OCI-LY7 (cell line): Measurements from ENCODE around the gene KAT2B. TPM values are rescaled to one million over a fixed set of nuclear protein-coding genes. Genes with fewer than 3 reads are reported as not detected.

ENCODE experiments used
- BruUV-seq: library from RNA; stranded (reverse); fragments of 400-500 nt; replicated peaks from 2 replicates; lab custom pipeline; 2021; lab: Mats Ljungman, UMichigan
- CTCF ChIA-PET: fragments of 300-600 bp; sonication (Branson Sonifier 250); formaldehyde crosslinking; loops from one replicate; lab custom pipeline; 2022; ENCODE audit warnings: antibody characterized with exemption; ENCODE audit not compliant: unreplicated experiment; lab: Charles Lee
- POLR2A ChIA-PET: fragments of 300-600 bp; sonication (Branson Sonifier 250); formaldehyde crosslinking; loops from one replicate; lab custom pipeline; 2022; ENCODE audit warnings: antibody characterized with exemption; lab: Charles Lee
- DNase-seq: peaks from one replicate; pipeline ENCODE4 v3.0.0-alpha.2; 2015; ENCODE audit warnings: low spot score
- H2AFZ ChIP-seq: fragments of 200-600 bp; sonication (generic), shearing (Covaris generic); 2 replicates; pipeline ENCODE4 v1.6.1; 2014; ENCODE audit warnings: mild to moderate bottlenecking, antibody characterized with exemption, low read length, moderate library complexity
- H3K27ac ChIP-seq: fragments of 200-600 bp; sonication (generic); 2 replicates; pipeline ENCODE4 v1.5.1; 2014; ENCODE audit warnings: mixed run types, low read depth, mild to moderate bottlenecking, moderate library complexity, low read length, inconsistent platforms; ENCODE audit not compliant: poor library complexity, severe bottlenecking
- H3K36me3 ChIP-seq: fragments of 200-600 bp; sonication (generic); 2 replicates; pipeline ENCODE4 v1.6.1; 2014; ENCODE audit warnings: mild to moderate bottlenecking, antibody characterized with exemption, low read length, moderate library complexity, mixed read lengths; ENCODE audit not compliant: insufficient read depth
- H3K4me1 ChIP-seq: fragments of 200-600 bp; sonication (generic); 2 replicates; pipeline ENCODE4 v1.5.1; 2014; ENCODE audit warnings: mild to moderate bottlenecking, low read length; ENCODE audit not compliant: insufficient read depth, poor library complexity, severe bottlenecking
- H3K4me2 ChIP-seq: fragments of 200-600 bp; sonication (generic); 2 replicates; pipeline ENCODE4 v1.6.1; 2014; ENCODE audit warnings: mild to moderate bottlenecking, low read length
- H3K4me3 ChIP-seq: fragments of 200-600 bp; sonication (generic); 2 replicates; pipeline ENCODE4 v1.5.1; 2014; ENCODE audit warnings: mild to moderate bottlenecking, low read depth, low read length; ENCODE audit not compliant: poor library complexity, severe bottlenecking
- H3K79me2 ChIP-seq: fragments of 200-600 bp; sonication (generic); 2 replicates; pipeline ENCODE4 v1.6.1; 2016; ENCODE audit warnings: low read depth, mild to moderate bottlenecking, low read length, moderate library complexity, mixed read lengths; ENCODE audit not compliant: insufficient read depth
- H3K9me2 ChIP-seq: fragments of 200-600 bp; sonication (generic); 2 replicates; pipeline ENCODE4 v1.6.1; 2016; ENCODE audit warnings: mild to moderate bottlenecking, low read length, mixed read lengths; ENCODE audit not compliant: insufficient read depth
- H3K9me3 ChIP-seq: fragments of 200-600 bp; sonication (generic); 2 replicates; pipeline ENCODE4 v1.6.1; 2014; ENCODE audit warnings: mild to moderate bottlenecking, mixed run types, low read length, mixed read lengths
- H4K20me1 ChIP-seq: fragments of 200-600 bp; sonication (generic); 2 replicates; pipeline ENCODE4 v1.6.1; 2014; ENCODE audit warnings: mild to moderate bottlenecking, antibody characterized with exemption, low read length, moderate library complexity, mixed read lengths; ENCODE audit not compliant: insufficient read depth
- CTCF ChIP-seq: fragments of 200-600 bp; sonication (generic); conservative IDR thresholded peaks from 2 replicates; pipeline ENCODE4 v1.5.1; 2014; ENCODE audit warnings: mild to moderate bottlenecking, antibody characterized with exemption, low read length, moderate library complexity, mixed read lengths
- EZH2phosphoT487 ChIP-seq: fragments of 200-600 bp; sonication (generic); IDR thresholded peaks from 2 replicates; pipeline ENCODE4 v1.6.1; 2018; ENCODE audit warnings: low read depth, borderline replicate concordance, mild to moderate bottlenecking, mixed run types, antibody characterized with exemption, low read length, moderate library complexity, mixed read lengths
- intact Hi-C: fragments of 100-400 bp; cut with micrococcal nuclease; formaldehyde crosslinking; loops from one replicate; pipeline ENCODE4 v1.10.0; 2022; ENCODE audit not compliant: unreplicated experiment
- total RNA-seq, 2 experiments: library from RNA; depleted of rRNA in 1 of 2; stranded (reverse); fragments of >200 nt in 1 of 2; shearing (Covaris generic) in 1 of 2; gene quantifications; 2 replicates each; pipeline ENCODE4 v1.2.3, GENCODE V29; 2014 to 2022

Gene KAT2B
- total RNA-seq, 2 experiments from 2014 or later: 24.2 to 32.9 TPM

DNA sequence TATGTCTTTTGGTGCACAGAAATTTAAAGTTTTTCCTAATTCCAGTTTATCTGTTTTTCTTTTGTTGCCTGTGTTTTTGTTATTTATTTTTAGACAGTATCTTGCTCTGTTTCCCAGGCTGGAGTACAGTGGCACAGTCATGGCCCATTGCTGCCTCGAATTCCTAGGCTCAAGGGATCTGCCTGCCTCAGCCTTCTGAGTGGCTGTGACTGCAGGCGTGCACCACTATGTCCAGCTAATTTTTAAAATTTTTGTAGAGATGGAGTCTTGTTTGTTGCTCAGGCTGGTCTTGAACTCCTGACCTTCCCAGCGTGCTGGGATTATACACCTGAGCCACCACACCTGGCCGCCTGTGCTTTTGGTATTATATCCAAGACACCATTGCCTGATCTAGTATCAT is 22.8 kb downstream of the KAT2B start:
- Histone ChIP-seq H3K4me3 (no peak overlapping the region), H3K4me1 (peaks cover 6% of the 10 kb centered on the region), H3K36me3 (no peaks in the 10 kb centered on the region), H2AFZ (no peak overlapping the region), H3K79me2 (peaks cover 37% of the 10 kb centered on the region; the same call in 1 of the 2 replicates), H3K27ac (no peak overlapping the region), H3K9me2 (no peaks in the 10 kb centered on the region), H3K4me2 (no peak overlapping the region), H4K20me1 (no peaks in the 10 kb centered on the region), H3K9me3 (no peaks in the 10 kb centered on the region)
- TF ChIP-seq EZH2phosphoT487 (no peak), CTCF (no peak)
- CTCF ChIA-PET: no interaction called here
- BruUV-seq: no TSS peak
- intact Hi-C loops: no loop called here
- DNase-seq: no peak
- POLR2A ChIA-PET: no interaction called here

DNA sequence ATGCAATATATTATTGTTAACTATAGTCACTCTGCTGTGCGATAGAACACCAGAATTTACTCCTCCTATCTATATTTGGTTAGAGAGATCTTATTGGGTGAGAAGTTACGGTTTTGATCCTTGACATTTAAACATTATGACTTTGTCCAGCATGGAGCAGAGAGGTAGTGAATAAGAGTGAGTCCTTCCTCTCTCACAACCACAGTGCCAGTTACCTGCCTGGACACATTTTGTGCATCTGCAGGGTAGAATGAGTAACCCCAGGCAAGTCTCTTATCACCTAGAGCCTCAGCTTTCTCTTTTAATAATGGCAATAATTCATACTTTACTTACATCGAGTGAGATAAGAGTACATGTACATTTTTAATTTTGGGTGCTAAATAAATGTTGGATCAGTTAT is 24.1 kb downstream of the KAT2B start:
- CTCF ChIA-PET: no interaction called here
- Histone ChIP-seq H3K79me2 (peaks cover 37% of the 10 kb centered on the region; the same call in 1 of the 2 replicates), H3K9me3 (no peaks in the 10 kb centered on the region), H3K27ac (no peak overlapping the region), H3K4me2 (no peak overlapping the region), H3K36me3 (no peaks in the 10 kb centered on the region), H4K20me1 (no peaks in the 10 kb centered on the region), H3K4me1 (peaks cover 6% of the 10 kb centered on the region), H2AFZ (no peak overlapping the region), H3K9me2 (no peaks in the 10 kb centered on the region), H3K4me3 (no peak overlapping the region)
- DNase-seq: no peak
- intact Hi-C loops: no loop called here
- TF ChIP-seq CTCF: no peak
- TF ChIP-seq EZH2phosphoT487: no peak
- POLR2A ChIA-PET: interaction anchor here (0.6 to 0.8 kb wide), 2 partner anchors 54 to 106 kb away, joined by 3 read pairs; no protein-coding TSS in a partner anchor
- no TSS peak for BruUV-seq

GRCh38 chr3:20064796-20065564 is 24.7 kb downstream of the KAT2B start:
- H3K79me2 ChIP-seq: peaks cover 37% of the 10 kb centered on the region; the same call in 1 of the 2 replicates
- no peaks in the 10 kb centered on the region for H4K20me1 ChIP-seq
- ChIA-PET CTCF (no interaction called here), POLR2A (interaction anchor here (0.6 to 0.8 kb wide), 4 partner anchors 54 to 629 kb away, joined by 3 read pairs; no protein-coding TSS in a partner anchor)
- BruUV-seq: no TSS peak
- 0 out of 2 replicates have a peak, but pooled peaks cover 2% of the 10 kb centered on the region for H3K36me3 ChIP-seq
- no peak for DNase-seq
- peaks cover 6% of the 10 kb centered on the region for H3K4me1 ChIP-seq
- H3K27ac ChIP-seq: no peak overlapping the region
- no peak overlapping the region for H2AFZ ChIP-seq
- TF ChIP-seq EZH2phosphoT487: no peak
- no peak for TF ChIP-seq CTCF
- no peak overlapping the region for H3K4me2 ChIP-seq
- no peaks in the 10 kb centered on the region for H3K9me2 ChIP-seq
- H3K9me3 ChIP-seq: no peaks in the 10 kb centered on the region
- no peak overlapping the region for H3K4me3 ChIP-seq
- intact Hi-C loops: no loop called here
